CD14-positive monocyte (primary cell): ENCODE measurements around the gene SLC25A29. TPM values are rescaled to one million over a fixed set of nuclear protein-coding genes. Genes with fewer than 3 reads are reported as not detected.

Experiments
- DNase-seq, 3 donors: peaks; one replicate each; pipeline ENCODE4 v3.0.0-alpha.2; 2011 to 2022
- H2AFZ ChIP-seq: 2 replicates; pipeline ENCODE4 v1.6.0; 2012; ENCODE audit warnings: mild to moderate bottlenecking, low read depth, low read length, inconsistent platforms; ENCODE audit not compliant: insufficient read depth, poor library complexity, severe bottlenecking
- H3K27ac ChIP-seq, 2 donors: 1 replicate in 1 of 2; 2 replicates in 1 of 2; pipeline ENCODE4 v1.5.1; 2012 to 2013; ENCODE audit warnings: low read length in 2 of 2, control low read depth in 1 of 2, inconsistent platforms in 1 of 2, low read depth in 1 of 2, mild to moderate bottlenecking in 1 of 2
- H3K27me3 ChIP-seq, 2 donors: one replicate each; pipeline versions ENCODE4 v1.6.0 to v1.6.1; 2011 to 2013; ENCODE audit warnings: low read length in 2 of 2; ENCODE audit not compliant: control insufficient read depth in 2 of 2, insufficient read depth in 2 of 2
- H3K36me3 ChIP-seq, 2 donors: replicated peaks in 1 of 2; 1 replicate in 1 of 2; 2 replicates in 1 of 2; pipeline versions ENCODE4 v1.5.1 to v1.6.1; 2012 to 2013; ENCODE audit warnings: low read length in 2 of 2, control low read depth in 1 of 2, inconsistent platforms in 1 of 2, mild to moderate bottlenecking in 1 of 2; ENCODE audit not compliant: insufficient read depth in 2 of 2, control insufficient read depth in 1 of 2
- H3K4me1 ChIP-seq, 2 donors: 1 replicate in 1 of 2; 2 replicates in 1 of 2; pipeline versions ENCODE4 v1.5.1 to v1.6.1; 2012 to 2013; ENCODE audit warnings: low read length in 2 of 2, control low read depth in 1 of 2, inconsistent platforms in 1 of 2, mild to moderate bottlenecking in 1 of 2, moderate library complexity in 1 of 2; ENCODE audit not compliant: insufficient read depth in 2 of 2, control insufficient read depth in 1 of 2
- H3K4me2 ChIP-seq: replicated peaks from 2 replicates; pipeline ENCODE3; 2012; ENCODE audit warnings: low read length, moderate library complexity, mild to moderate bottlenecking; ENCODE audit not compliant: poor library complexity, severe bottlenecking; ENCODE audit errors: extremely low read depth
- H3K4me3 ChIP-seq, 3 experiments: fragments of 200-600 bp in 1 of 3; sonication (generic) in 1 of 3; replicated peaks in 1 of 3; 1 replicate in 2 of 3; 2 replicates in 1 of 3; pipeline ENCODE4 v1.5.1; 2011 to 2013; ENCODE audit warnings: low read length in 3 of 3, mild to moderate bottlenecking in 3 of 3, control low read depth in 2 of 3, low read depth in 2 of 3, inconsistent platforms in 1 of 3, moderate library complexity in 1 of 3
- H3K79me2 ChIP-seq: 2 replicates; pipeline ENCODE4 v1.6.0; 2012; ENCODE audit warnings: mild to moderate bottlenecking, control low read depth, inconsistent platforms, low read length, moderate library complexity; ENCODE audit not compliant: insufficient read depth
- H3K9ac ChIP-seq: 2 replicates; pipeline ENCODE4 v1.6.0; 2017; ENCODE audit warnings: low read length, mild to moderate bottlenecking; ENCODE audit not compliant: insufficient read depth, poor library complexity, severe bottlenecking
- H3K9me3 ChIP-seq, 2 donors: replicated peaks in 1 of 2; 1 replicate in 1 of 2; 2 replicates in 1 of 2; pipeline versions ENCODE4 v1.5.1 to v1.6.1; 2012 to 2013; ENCODE audit warnings: low read length in 2 of 2, control low read depth in 1 of 2; ENCODE audit not compliant: control insufficient read depth in 1 of 2, insufficient read depth in 1 of 2
- H4K20me1 ChIP-seq: 2 replicates; pipeline ENCODE4 v1.6.0; 2012; ENCODE audit warnings: mild to moderate bottlenecking, low read length, control low read depth, moderate library complexity; ENCODE audit not compliant: insufficient read depth
- H3K27ac Mint-ChIP-seq, 7 donors: one replicate each; pipeline ENCODE4 v1.8.0; 2020; ENCODE audit warnings: mild to moderate bottlenecking in 7 of 7, mixed read lengths in 7 of 7, moderate library complexity in 6 of 7, inconsistent platforms in 2 of 7
- H3K27me3 Mint-ChIP-seq, 3 donors: one replicate each; pipeline ENCODE4 v1.8.0; 2021 to 2022; ENCODE audit warnings: low read depth in 3 of 3, mild to moderate bottlenecking in 3 of 3, mixed read lengths in 3 of 3, moderate library complexity in 3 of 3, inconsistent platforms in 1 of 3
- H3K36me3 Mint-ChIP-seq, 2 donors: one replicate each; pipeline ENCODE4 v1.8.0; 2020; ENCODE audit warnings: mixed read lengths in 2 of 2, inconsistent platforms in 1 of 2, mild to moderate bottlenecking in 1 of 2
- H3K4me1 Mint-ChIP-seq: one replicate; pipeline ENCODE4 v1.8.0; 2020; ENCODE audit warnings: mild to moderate bottlenecking, mixed read lengths
- H3K4me3 Mint-ChIP-seq, 2 donors: one replicate each; pipeline ENCODE4 v1.8.0; 2020; ENCODE audit warnings: mild to moderate bottlenecking in 2 of 2, mixed read lengths in 2 of 2, moderate library complexity in 1 of 2
- H3K9me3 Mint-ChIP-seq, 7 donors: one replicate each; pipeline ENCODE4 v1.8.0; 2020 to 2022; ENCODE audit warnings: mixed read lengths in 7 of 7, mild to moderate bottlenecking in 6 of 7, moderate library complexity in 6 of 7, inconsistent platforms in 2 of 7
- WGBS: methylation state at CpG from one replicate; pipeline ENCODE4 v1.1.5; 2013; ENCODE audit warnings: missing lambda C conversion rate; ENCODE audit not compliant: insufficient coverage; 5-methylcytosine and 5-hydroxymethylcytosine counted together
- intact Hi-C, 2 donors: fragments of 100-400 bp; cut with micrococcal nuclease; formaldehyde crosslinking; loops; one replicate each; pipeline versions ENCODE4 v1.15.0 to v1.15.1; 2023
- polyA plus RNA-seq, 3 donors: library from polyadenylated mRNA; depleted of rRNA in 1 of 3; unstranded in 2 of 3; stranded (reverse) in 1 of 3; fragments of 300-500 nt in 2 of 3; fragments of >200 nt in 1 of 3; fragmentation: Illumina TruSeq in 2 of 3; gene quantifications; 1 replicate in 2 of 3; 2 replicates in 1 of 3; pipeline ENCODE4 v1.2.3, GENCODE V29; 2012 to 2021
- TF ChIP-seq, protein P1 (sequence below): fragments of 200-600 bp; IDR thresholded peaks from one replicate; pipeline ENCODE4 v1.8.0; 2022; ENCODE audit warnings: antibody characterized with exemption, mild to moderate bottlenecking

SLC25A29 gene
- polyA plus RNA-seq, 3 donors = 16.9 to 114 (median 33.3) TPM

DNA sequence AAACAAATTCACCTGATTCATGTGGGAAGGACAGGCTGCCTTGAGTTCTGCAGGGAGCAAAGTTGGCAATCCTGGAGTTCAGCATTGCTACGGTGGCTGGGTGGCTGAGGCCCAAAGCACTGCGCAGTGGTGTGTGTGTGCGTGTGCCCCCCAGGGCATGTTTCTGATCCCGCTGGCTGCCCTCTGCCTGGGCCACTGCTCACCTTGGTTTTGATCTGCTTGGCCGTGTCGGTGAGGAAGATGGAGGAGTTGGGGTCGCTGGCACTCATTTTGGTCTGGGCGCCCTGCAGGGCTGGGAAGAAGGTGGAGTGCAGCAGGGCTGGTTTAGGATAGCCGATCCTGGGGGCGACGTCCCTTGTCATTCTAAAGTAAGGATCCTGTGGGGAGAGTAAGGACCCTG lies 36.0 kb upstream of the SLC25A29 start:
- peak overlapping the region; percentile 96 to 100 (median 99) for H3K27ac Mint-ChIP-seq
- TF ChIP-seq, protein P1, sequence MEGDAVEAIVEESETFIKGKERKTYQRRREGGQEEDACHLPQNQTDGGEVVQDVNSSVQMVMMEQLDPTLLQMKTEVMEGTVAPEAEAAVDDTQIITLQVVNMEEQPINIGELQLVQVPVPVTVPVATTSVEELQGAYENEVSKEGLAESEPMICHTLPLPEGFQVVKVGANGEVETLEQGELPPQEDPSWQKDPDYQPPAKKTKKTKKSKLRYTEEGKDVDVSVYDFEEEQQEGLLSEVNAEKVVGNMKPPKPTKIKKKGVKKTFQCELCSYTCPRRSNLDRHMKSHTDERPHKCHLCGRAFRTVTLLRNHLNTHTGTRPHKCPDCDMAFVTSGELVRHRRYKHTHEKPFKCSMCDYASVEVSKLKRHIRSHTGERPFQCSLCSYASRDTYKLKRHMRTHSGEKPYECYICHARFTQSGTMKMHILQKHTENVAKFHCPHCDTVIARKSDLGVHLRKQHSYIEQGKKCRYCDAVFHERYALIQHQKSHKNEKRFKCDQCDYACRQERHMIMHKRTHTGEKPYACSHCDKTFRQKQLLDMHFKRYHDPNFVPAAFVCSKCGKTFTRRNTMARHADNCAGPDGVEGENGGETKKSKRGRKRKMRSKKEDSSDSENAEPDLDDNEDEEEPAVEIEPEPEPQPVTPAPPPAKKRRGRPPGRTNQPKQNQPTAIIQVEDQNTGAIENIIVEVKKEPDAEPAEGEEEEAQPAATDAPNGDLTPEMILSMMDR = no peak
- H3K36me3 ChIP-seq = peaks cover 59 to 71% of the 10 kb centered on the region in 2 donors

DNA sequence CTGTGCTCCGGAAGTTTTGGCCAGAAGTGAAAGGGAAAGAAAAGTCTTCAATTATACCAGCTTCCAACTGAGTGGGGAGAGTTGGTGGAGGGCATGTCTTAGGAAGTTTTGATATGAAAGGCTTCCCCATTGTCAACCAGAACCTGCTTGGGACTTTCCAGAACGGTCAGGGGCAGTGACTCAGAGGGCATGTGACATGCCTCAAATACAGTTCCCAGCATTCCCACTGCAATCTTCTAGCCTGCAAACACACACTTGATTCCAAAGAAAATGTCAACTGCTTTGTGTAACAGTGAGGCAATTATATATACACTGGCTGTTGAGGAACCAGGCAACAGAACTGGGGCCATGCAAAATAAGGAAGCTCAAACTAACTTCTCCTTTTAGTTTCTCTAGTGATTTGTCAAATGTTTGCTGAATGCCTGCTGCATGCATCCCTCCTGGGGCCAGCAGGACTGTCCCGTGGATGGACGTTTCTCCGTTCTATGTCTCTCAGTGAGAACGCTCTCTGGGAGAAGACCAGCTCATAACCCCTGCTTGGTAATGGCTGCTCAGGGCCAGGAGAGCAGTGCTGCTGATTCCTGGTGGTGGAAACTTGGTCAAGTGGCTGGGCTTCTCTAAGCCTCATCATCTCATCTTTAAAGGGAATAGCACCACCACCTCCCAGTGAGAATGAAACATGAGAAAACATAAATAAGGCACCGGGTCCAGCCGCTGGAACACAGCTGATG lies 35.2 kb upstream of the SLC25A29 start:
- peaks cover 6% of the 10 kb centered on the region for H3K79me2 ChIP-seq
- peaks cover 0 to 2% (median 0%) of the 10 kb centered on the region in 7 donors for H3K9me3 Mint-ChIP-seq
- H3K27me3 Mint-ChIP-seq = peaks cover 0 to 4% (median 1%) of the 10 kb centered on the region in 3 donors
- H3K4me1 ChIP-seq = peaks cover 37 to 41% of the 10 kb centered on the region in 2 donors
- WGBS = 0% methylated on average over 5 of the region's 8 CpGs
- TF ChIP-seq, protein P1 = no peak
- peak overlapping the region; percentile 67 to 83 for H3K4me3 Mint-ChIP-seq
- peak overlapping the region; percentile 52 for H3K9ac ChIP-seq
- H3K27ac Mint-ChIP-seq = peak overlapping the region; percentile 96 to 100 (median 99)
- no peaks in the 10 kb centered on the region for H3K9me3 ChIP-seq
- peaks cover 59 to 71% of the 10 kb centered on the region in 2 donors for H3K36me3 ChIP-seq
- peaks cover 76 to 87% of the 10 kb centered on the region in 2 donors for H3K36me3 Mint-ChIP-seq
- DNase-seq = peak; percentile 96 to 99 (median 96)
- peak overlapping the region; percentile 91 to 96 for H3K27ac ChIP-seq
- peaks cover 4% of the 10 kb centered on the region for H4K20me1 ChIP-seq
- H3K27me3 ChIP-seq = no peaks in the 10 kb centered on the region
- H3K4me1 Mint-ChIP-seq = peaks cover 38% of the 10 kb centered on the region
- intact Hi-C loops = loop anchor here (1.0 to 5.0 kb wide), 3 partner anchors 34 to 36 kb away; partner anchors contain the start of genes WDR25 (in 2 of the 2) and SLC25A29 (in 1 of the 2)
- H3K4me2 ChIP-seq = peak overlapping the region; percentile 63
- H3K4me3 ChIP-seq = peak overlapping the region in 1 of 3 experiments; percentile 46
- H2AFZ ChIP-seq = peak overlapping the region; percentile 25

More for the DNA sequence above, 36.0 kb upstream of the SLC25A29 start:
- 97% methylated on average over 8 of the region's 11 CpGs for WGBS
- H3K9me3 ChIP-seq = no peaks in the 10 kb centered on the region
- peak overlapping the region; percentile 91 to 96 for H3K27ac ChIP-seq
- H3K4me1 ChIP-seq = peaks cover 37 to 41% of the 10 kb centered on the region in 2 donors
- intact Hi-C loops = loop anchor here (5.0 kb wide), 2 partner anchors 35 kb away; partner anchors contain the start of genes SLC25A29 (in 1 of the 2) and WDR25 (in 1 of the 2)
- H3K4me3 ChIP-seq = peak overlapping the region in 1 of 3 experiments; percentile 46
- peak overlapping the region; percentile 63 for H3K4me2 ChIP-seq
- Mint-ChIP-seq H3K27me3 (peaks cover 0 to 4% (median 1%) of the 10 kb centered on the region in 3 donors), H3K36me3 (peaks cover 76 to 87% of the 10 kb centered on the region in 2 donors), H3K9me3 (no peaks in the 10 kb centered on the region), H3K4me1 (peaks cover 38% of the 10 kb centered on the region), H3K4me3 (peak overlapping the region in 1 of 2 donors; percentile 67)
- peak overlapping the region; percentile 52 for H3K9ac ChIP-seq
- H4K20me1 ChIP-seq = peaks cover 4% of the 10 kb centered on the region
- DNase-seq = no peak
- peaks cover 6% of the 10 kb centered on the region for H3K79me2 ChIP-seq
- H3K27me3 ChIP-seq = no peaks in the 10 kb centered on the region
- H2AFZ ChIP-seq = no peak overlapping the region
